HG03457 (cell line): Measurements from ENCODE around the gene FOXK1.

Source experiments
- ATAC-seq: cut with Tn5 transposase; IDR thresholded peaks from one replicate; pipeline ENCODE4 v1.9.1; 2021; ENCODE audit warnings: moderate number of reproducible peaks; ENCODE audit not compliant: unreplicated experiment

Gene FOXK1

GRCh38 chr7:4720225-4720624 lies 38.1 kb downstream of the FOXK1 start:
- ATAC-seq, result no peak

- no peak for ATAC-seq
Observed at GRCh38 chr7:4722308-4722707, 40.2 kb downstream of the FOXK1 start.

GRCh38 chr7:4722960-4723630 lies 41.0 kb downstream of the FOXK1 start:
- no peak for ATAC-seq

- ATAC-seq, result no peak
Observed at GRCh38 chr7:4724648-4725013, 42.5 kb downstream of the FOXK1 start.

GRCh38 chr7:4725014-4725849 lies 43.1 kb downstream of the FOXK1 start:
- ATAC-seq, result peak; percentile 43

- no peak for ATAC-seq
Observed at GRCh38 chr7:4725850-4726450, 43.9 kb downstream of the FOXK1 start.

GRCh38 chr7:4726566-4726965 lies 44.5 kb downstream of the FOXK1 start:
- no peak for ATAC-seq

GRCh38 chr7:4727914-4728705 lies 46.0 kb downstream of the FOXK1 start:
- no peak for ATAC-seq

- no peak for ATAC-seq
Observed at GRCh38 chr7:4729266-4729665, 47.2 kb downstream of the FOXK1 start.

GRCh38 chr7:4730276-4730675 lies 48.2 kb downstream of the FOXK1 start:
- ATAC-seq, result no peak

- ATAC-seq, result no peak
Observed at GRCh38 chr7:4730971-4731370, 48.9 kb downstream of the FOXK1 start.

GRCh38 chr7:4731803-4732202 lies 49.7 kb downstream of the FOXK1 start:
- ATAC-seq, result no peak

- ATAC-seq, result no peak
Observed at GRCh38 chr7:4733936-4734528, 51.9 kb downstream of the FOXK1 start.

- no peak for ATAC-seq
Observed at GRCh38 chr7:4734587-4735345, 52.7 kb downstream of the FOXK1 start.

- ATAC-seq, result no peak
Observed at GRCh38 chr7:4737300-4737699, 55.2 kb downstream of the FOXK1 start.

- no peak for ATAC-seq
Observed at GRCh38 chr7:4738711-4739527, 56.8 kb downstream of the FOXK1 start.

- no peak for ATAC-seq
Observed at GRCh38 chr7:4739528-4739992, 57.5 kb downstream of the FOXK1 start.

- no peak for ATAC-seq
Observed at GRCh38 chr7:4740796-4741195, 58.7 kb downstream of the FOXK1 start.

- ATAC-seq, result no peak
Observed at GRCh38 chr7:4742051-4742573, 60.0 kb downstream of the FOXK1 start.
